ENCODE measurements around the gene PDE4B. TPM values are rescaled to one million over a fixed set of nuclear protein-coding genes. Genes with fewer than 3 reads are reported as not detected.
"Not testable (repeated sequence)": the region's sequence is repeated elsewhere in the genome, so short reads cannot be mapped to it uniquely, and the experiment has no call there.

PDE4B gene
- polyA plus RNA-seq, 1 experiment = 20.6 TPM

DNA sequence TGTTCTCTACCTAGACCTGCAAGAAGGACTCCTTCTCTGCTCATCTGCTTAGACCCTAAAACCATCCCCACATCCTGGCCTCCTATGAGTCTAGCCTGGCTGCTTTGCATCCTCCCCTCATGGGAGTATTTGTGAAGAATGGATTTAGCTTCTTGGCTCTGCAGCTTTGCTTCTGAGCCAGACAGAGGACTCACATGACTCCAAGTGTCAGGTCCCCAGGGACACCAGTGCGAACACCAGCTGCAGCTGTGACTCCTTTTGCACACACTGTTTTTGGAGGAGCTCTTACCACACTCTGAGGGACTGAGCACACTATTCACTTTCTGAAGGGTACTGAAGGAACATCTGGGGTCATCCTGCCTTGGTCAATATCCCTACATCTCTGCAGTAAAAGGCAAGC lies 609.5 kb downstream of the PDE4B start:
- Histone ChIP-seq H3K27me3 (ENCODE audit: control insufficient read depth, insufficient read depth, low read length) (no peaks in the 10 kb centered on the region), H3K4me3 (ENCODE audit: low read depth, low read length) (no peak overlapping the region), H3K36me3 (ENCODE audit: control insufficient read depth, insufficient read depth, low read length) (no peaks in the 10 kb centered on the region)
- no peak for DNase-seq (ENCODE audit: low read depth)
- no peak for TF ChIP-seq CTCF (IDR thresholded peaks at IDR 0.05; ENCODE audit: insufficient read depth, low read depth, low read length)
- ChIA-PET CTCF (interaction anchor here (0.6 to 1.3 kb wide), 4 partner anchors 26 to 148 kb away, joined by 3 to 6 read pairs (median 4); no protein-coding TSS in a partner anchor), POLR2A (no interaction called here)

DNA sequence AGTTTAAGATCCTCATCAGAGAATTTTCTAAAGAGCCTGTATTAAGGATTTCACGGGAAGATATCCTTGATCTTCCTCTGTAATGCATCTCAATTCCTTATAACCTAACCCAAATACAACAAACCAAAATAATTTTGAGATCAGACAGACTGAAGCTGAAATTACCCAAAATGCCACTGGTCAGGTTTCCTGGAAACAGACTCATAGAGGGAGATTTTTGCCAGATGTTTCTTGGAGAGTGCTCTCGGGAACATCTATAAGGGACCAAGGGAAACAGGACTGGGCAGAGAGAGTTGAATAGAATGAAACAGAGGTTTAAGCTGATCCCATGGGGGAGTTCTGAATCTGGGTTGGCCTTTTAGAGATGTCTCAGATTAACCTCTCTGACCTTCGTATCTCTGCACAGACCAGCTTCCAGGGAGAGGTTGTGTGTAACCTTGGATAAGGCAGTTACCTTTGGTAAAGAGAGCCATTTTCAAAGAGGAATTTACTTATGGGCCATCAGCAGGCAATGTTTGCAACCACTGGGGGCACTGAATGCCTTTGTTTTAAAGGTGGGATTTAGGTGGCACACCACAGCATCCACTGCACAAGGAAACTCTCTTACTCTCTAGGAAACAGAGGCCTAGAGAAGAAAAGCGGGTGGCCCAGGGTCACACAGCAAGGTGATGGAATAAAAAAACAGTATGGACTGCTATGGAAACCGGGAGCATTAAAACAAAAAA lies 610.5 kb downstream of the PDE4B start:
- H3K4me3 ChIP-seq (ENCODE audit: low read depth, low read length) = no peak overlapping the region
- ChIA-PET CTCF (interaction anchor here (0.9 to 1.3 kb wide), 4 partner anchors 11 to 149 kb away, joined by 3 to 6 read pairs (median 4); no protein-coding TSS in a partner anchor), POLR2A (no interaction called here)
- no peak for TF ChIP-seq CTCF (IDR thresholded peaks at IDR 0.05; ENCODE audit: insufficient read depth, low read depth, low read length)
- H3K36me3 ChIP-seq (ENCODE audit: control insufficient read depth, insufficient read depth, low read length) = no peaks in the 10 kb centered on the region
- no peak for DNase-seq (ENCODE audit: low read depth)
- no peaks in the 10 kb centered on the region for H3K27me3 ChIP-seq (ENCODE audit: control insufficient read depth, insufficient read depth, low read length)

DNA sequence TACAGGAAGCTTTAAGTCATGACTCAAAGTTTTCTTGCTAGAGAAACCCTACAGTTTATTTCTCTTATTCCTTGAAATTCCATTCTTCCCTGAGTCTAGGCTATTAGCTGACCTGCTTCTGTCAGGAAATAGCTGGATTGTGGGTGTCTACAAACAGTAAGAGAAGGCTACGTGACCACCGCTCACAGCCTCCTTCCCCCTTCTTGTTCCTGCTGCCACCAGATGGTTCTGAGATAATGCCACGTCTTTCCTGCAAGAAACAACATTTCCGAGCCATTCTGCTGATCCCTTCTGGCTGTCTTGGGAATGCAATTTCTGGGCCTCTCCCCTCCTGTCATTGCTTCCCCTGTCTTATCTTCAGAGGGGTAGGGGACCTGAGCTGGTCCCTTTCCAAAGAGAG lies 612.4 kb downstream of the PDE4B start:
- Histone ChIP-seq H3K27me3 (ENCODE audit: control insufficient read depth, insufficient read depth, low read length) (no peaks in the 10 kb centered on the region), H3K4me3 (ENCODE audit: low read depth, low read length) (no peak overlapping the region), H3K36me3 (ENCODE audit: control insufficient read depth, insufficient read depth, low read length) (no peaks in the 10 kb centered on the region)
- TF ChIP-seq CTCF (IDR thresholded peaks at IDR 0.05; ENCODE audit: insufficient read depth, low read depth, low read length) = no peak
- POLR2A ChIA-PET = interaction anchor here (0.5 kb wide), 1 partner anchor 9 kb away, joined by 3 read pairs; no protein-coding TSS in a partner anchor
- no peak for DNase-seq (ENCODE audit: low read depth)
- CTCF ChIA-PET = interaction anchor here (1.1 kb wide), 1 partner anchor 31 kb away, joined by 4 read pairs; no protein-coding TSS in a partner anchor

DNA sequence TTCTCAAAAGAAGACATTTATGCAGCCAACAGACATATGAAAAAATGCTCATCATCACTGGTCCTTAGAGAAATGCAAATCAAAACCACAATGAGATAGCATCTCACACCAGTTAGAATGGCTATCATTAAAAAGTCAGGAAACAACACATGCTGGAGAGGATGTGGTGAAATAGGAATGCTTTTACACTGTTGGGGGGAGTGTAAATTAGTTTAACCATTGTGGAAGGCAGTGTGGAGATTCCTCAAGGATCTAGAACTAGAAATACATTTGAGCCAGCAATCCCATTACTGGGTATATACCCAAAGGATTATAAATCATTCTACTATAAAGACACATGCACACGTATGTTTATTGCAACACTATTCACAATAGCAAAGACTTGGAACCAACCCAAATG lies 618.8 kb downstream of the PDE4B start:
- H3K4me3 ChIP-seq (ENCODE audit: low read depth, low read length); DNase-seq (ENCODE audit: low read depth); H3K36me3 ChIP-seq (ENCODE audit: control insufficient read depth, insufficient read depth, low read length); POLR2A ChIA-PET; CTCF ChIA-PET; H3K27me3 ChIP-seq (ENCODE audit: control insufficient read depth, insufficient read depth, low read length): not testable (repeated sequence)

DNA sequence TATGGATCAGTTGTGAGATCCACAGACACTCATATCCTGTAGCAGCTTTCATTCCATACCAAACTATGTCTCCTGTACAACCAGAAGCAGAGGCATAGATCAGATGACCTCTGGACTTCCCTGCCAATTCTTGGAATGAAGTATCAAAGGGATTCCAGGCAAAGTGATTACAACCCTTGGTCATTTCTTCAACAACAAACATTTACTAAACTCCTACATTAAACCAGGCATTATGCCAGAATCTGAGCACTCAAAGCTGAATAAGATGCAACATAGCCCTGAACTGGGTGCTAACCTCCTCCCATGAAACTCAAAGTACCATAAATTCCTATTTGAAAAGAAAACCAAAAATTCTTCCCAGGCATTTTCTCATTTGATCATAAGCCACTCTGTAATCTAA lies 620.0 kb downstream of the PDE4B start:
- POLR2A ChIA-PET = no interaction called here
- Histone ChIP-seq H3K27me3 (ENCODE audit: control insufficient read depth, insufficient read depth, low read length) (no peaks in the 10 kb centered on the region), H3K36me3 (ENCODE audit: control insufficient read depth, insufficient read depth, low read length) (no peaks in the 10 kb centered on the region), H3K4me3 (ENCODE audit: low read depth, low read length) (no peak overlapping the region)
- no peak for DNase-seq (ENCODE audit: low read depth)
- no peak for TF ChIP-seq CTCF (IDR thresholded peaks at IDR 0.05; ENCODE audit: insufficient read depth, low read depth, low read length)
- CTCF ChIA-PET = interaction anchor here (0.5 to 1.4 kb wide), 3 partner anchors 17 to 42 kb away, joined by 3 to 6 read pairs (median 4); no protein-coding TSS in a partner anchor
